ENCODE measurements around the gene FCHSD2.

Gene FCHSD2

DNA sequence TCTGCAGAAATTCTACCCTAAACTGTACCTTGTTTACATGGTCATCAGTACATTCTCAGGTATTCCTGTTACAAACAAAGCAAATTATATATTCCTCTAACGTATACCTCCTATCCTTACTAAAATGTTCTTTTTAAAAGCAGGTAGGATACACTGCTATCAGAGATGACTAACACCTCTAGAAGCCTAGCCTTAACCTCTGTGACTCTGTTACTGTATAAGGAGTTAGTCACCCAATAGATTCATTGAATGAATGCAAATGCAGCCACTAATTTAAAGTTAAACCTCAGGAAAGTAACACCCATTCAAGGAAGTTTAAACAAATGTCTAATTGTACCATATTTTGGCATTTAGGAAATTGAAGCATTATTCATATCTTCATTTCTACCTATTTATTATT lies 82.2 kb downstream of the FCHSD2 start:
- H3K4me1 ChIP-seq (ENCODE audit: control insufficient read depth, insufficient read depth, low read length, poor library complexity, severe bottlenecking) = no peaks in the 10 kb centered on the region

GRCh38 chr11:73058989-73059674 lies 83.0 kb downstream of the FCHSD2 start:
- Histone ChIP-seq H3K9me3 (ENCODE audit: control insufficient read depth, low read length) (no peaks in the 10 kb centered on the region), H3K36me3 (ENCODE audit: control insufficient read depth, insufficient read depth, low read length) (no peaks in the 10 kb centered on the region), H3K4me1 (ENCODE audit: control insufficient read depth, insufficient read depth, low read length, poor library complexity, severe bottlenecking) (no peaks in the 10 kb centered on the region), H3K27ac (ENCODE audit: low read depth, low read length, severe bottlenecking) (no peak overlapping the region), H3K4me3 (ENCODE audit: extremely low read depth, insufficient read depth, low read length, poor library complexity, severe bottlenecking) (no peak overlapping the region)
- WGBS, 2 experiments (ENCODE audit: insufficient coverage in 2 of 2) = no CpG with 5 or more reads among the region's 4 CpGs

More for the DNA sequence above, 82.2 kb downstream of the FCHSD2 start:
- Histone ChIP-seq H3K4me3 (ENCODE audit: extremely low read depth, insufficient read depth, low read length, poor library complexity, severe bottlenecking) (no peak overlapping the region), H3K36me3 (ENCODE audit: control insufficient read depth, insufficient read depth, low read length) (no peaks in the 10 kb centered on the region), H3K9me3 (ENCODE audit: control insufficient read depth, low read length) (no peaks in the 10 kb centered on the region), H3K27ac (ENCODE audit: low read depth, low read length, severe bottlenecking) (no peak overlapping the region)
- 83% methylated on average over 1 of the region's 1 CpG; no CpG with 5 or more reads in 1 of the 2 experiments for WGBS, 2 experiments (ENCODE audit: insufficient coverage in 2 of 2)

- Histone ChIP-seq H3K4me1 (ENCODE audit: control insufficient read depth, insufficient read depth, low read length, poor library complexity, severe bottlenecking) (no peaks in the 10 kb centered on the region), H3K4me3 (ENCODE audit: extremely low read depth, insufficient read depth, low read length, poor library complexity, severe bottlenecking) (no peak overlapping the region), H3K9me3 (ENCODE audit: control insufficient read depth, low read length) (no peaks in the 10 kb centered on the region), H3K36me3 (ENCODE audit: control insufficient read depth, insufficient read depth, low read length) (no peaks in the 10 kb centered on the region), H3K27ac (ENCODE audit: low read depth, low read length, severe bottlenecking) (no peak overlapping the region)
- WGBS, 2 experiments (ENCODE audit: insufficient coverage in 2 of 2) = 86 to 100% methylated on average over 1 to 2 of the region's 3 CpGs
These were observed 86.3 kb downstream of the FCHSD2 start for GRCh38 chr11:73055655-73056354.

- Histone ChIP-seq H3K4me3 (ENCODE audit: extremely low read depth, insufficient read depth, low read length, poor library complexity, severe bottlenecking) (no peak overlapping the region), H3K36me3 (ENCODE audit: control insufficient read depth, insufficient read depth, low read length) (no peaks in the 10 kb centered on the region), H3K4me1 (ENCODE audit: control insufficient read depth, insufficient read depth, low read length, poor library complexity, severe bottlenecking) (no peaks in the 10 kb centered on the region), H3K27ac (ENCODE audit: low read depth, low read length, severe bottlenecking) (no peak overlapping the region), H3K9me3 (ENCODE audit: control insufficient read depth, low read length) (no peaks in the 10 kb centered on the region)
- WGBS, 2 experiments (ENCODE audit: insufficient coverage in 2 of 2) = 88 to 100% methylated on average over 1 to 2 of the region's 5 CpGs
These were observed 87.1 kb downstream of the FCHSD2 start for GRCh38 chr11:73055002-73055401.

DNA sequence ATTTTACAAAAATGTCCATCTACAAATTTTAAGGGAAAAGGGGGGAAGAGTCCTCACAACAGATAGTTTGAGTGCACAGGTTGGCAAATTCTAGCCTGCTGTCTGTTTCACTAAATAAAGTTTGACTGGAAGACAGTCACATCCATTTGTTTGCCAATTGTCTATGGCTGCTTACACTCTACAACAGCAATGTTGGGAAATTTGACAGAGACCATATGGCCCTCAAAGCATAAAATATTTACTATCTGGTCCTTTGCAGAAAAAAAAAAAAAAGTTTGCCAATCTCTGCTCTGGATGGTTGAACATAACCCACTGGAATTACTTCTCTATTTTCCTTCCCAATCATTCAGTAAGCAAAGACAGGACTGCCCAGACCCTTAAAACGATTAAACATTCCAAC lies 88.2 kb downstream of the FCHSD2 start:
- Histone ChIP-seq H3K36me3 (ENCODE audit: control insufficient read depth, insufficient read depth, low read length) (no peaks in the 10 kb centered on the region), H3K9me3 (ENCODE audit: control insufficient read depth, low read length) (no peaks in the 10 kb centered on the region), H3K4me1 (ENCODE audit: control insufficient read depth, insufficient read depth, low read length, poor library complexity, severe bottlenecking) (no peaks in the 10 kb centered on the region), H3K27ac (ENCODE audit: low read depth, low read length, severe bottlenecking) (no peak overlapping the region), H3K4me3 (ENCODE audit: extremely low read depth, insufficient read depth, low read length, poor library complexity, severe bottlenecking) (no peak overlapping the region)
- WGBS, 2 experiments (ENCODE audit: insufficient coverage in 2 of 2) = no CpG with 5 or more reads among the region's 1 CpG

DNA sequence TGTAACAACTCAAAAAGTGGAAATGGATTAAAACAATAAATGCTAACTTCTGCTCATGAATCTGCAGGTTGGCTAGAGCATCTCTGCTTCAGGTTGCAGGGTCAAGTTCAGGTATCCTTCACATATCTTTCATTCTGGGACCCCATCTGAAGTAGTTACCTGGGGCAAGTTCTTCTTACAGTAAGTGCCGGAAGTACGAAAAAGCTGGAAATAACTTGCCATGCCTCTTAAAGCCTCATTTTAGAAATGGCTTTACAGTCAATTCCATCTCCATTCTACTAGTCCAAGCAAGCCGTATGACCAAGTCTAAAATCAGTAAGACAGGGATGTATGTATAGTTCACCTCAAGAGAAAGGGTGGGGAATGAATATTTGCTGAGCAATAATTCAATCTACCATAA lies 93.7 kb downstream of the FCHSD2 start:
- Histone ChIP-seq H3K27ac (ENCODE audit: low read depth, low read length, severe bottlenecking) (no peak overlapping the region), H3K4me1 (ENCODE audit: control insufficient read depth, insufficient read depth, low read length, poor library complexity, severe bottlenecking) (no peaks in the 10 kb centered on the region), H3K9me3 (ENCODE audit: control insufficient read depth, low read length) (no peaks in the 10 kb centered on the region), H3K4me3 (ENCODE audit: extremely low read depth, insufficient read depth, low read length, poor library complexity, severe bottlenecking) (no peak overlapping the region), H3K36me3 (ENCODE audit: control insufficient read depth, insufficient read depth, low read length) (no peaks in the 10 kb centered on the region)
- WGBS, 2 experiments (ENCODE audit: insufficient coverage in 2 of 2) = 81 to 100% methylated on average over 2 of the region's 3 CpGs

- Histone ChIP-seq H3K27ac (ENCODE audit: low read depth, low read length, severe bottlenecking) (no peak overlapping the region), H3K4me3 (ENCODE audit: extremely low read depth, insufficient read depth, low read length, poor library complexity, severe bottlenecking) (no peak overlapping the region), H3K9me3 (ENCODE audit: control insufficient read depth, low read length) (no peaks in the 10 kb centered on the region), H3K4me1 (ENCODE audit: control insufficient read depth, insufficient read depth, low read length, poor library complexity, severe bottlenecking) (no peaks in the 10 kb centered on the region), H3K36me3 (ENCODE audit: control insufficient read depth, insufficient read depth, low read length) (no peaks in the 10 kb centered on the region)
- WGBS, 2 experiments (ENCODE audit: insufficient coverage in 2 of 2) = 94 to 100% methylated on average over 2 of the region's 2 CpGs
These were observed 94.2 kb downstream of the FCHSD2 start for GRCh38 chr11:73047773-73048371.

GRCh38 chr11:73040046-73040445 lies 102.1 kb downstream of the FCHSD2 start:
- H3K4me3 ChIP-seq (ENCODE audit: extremely low read depth, insufficient read depth, low read length, poor library complexity, severe bottlenecking) = no peak overlapping the region
- peaks cover 3% of the 10 kb centered on the region for H3K36me3 ChIP-seq (ENCODE audit: control insufficient read depth, insufficient read depth, low read length)
- H3K9me3 ChIP-seq (ENCODE audit: control insufficient read depth, low read length) = no peaks in the 10 kb centered on the region
- no CpG with 5 or more reads among the region's 2 CpGs for WGBS, 2 experiments (ENCODE audit: insufficient coverage in 2 of 2)
- H3K27ac ChIP-seq (ENCODE audit: low read depth, low read length, severe bottlenecking) = no peak overlapping the region
- H3K4me1 ChIP-seq (ENCODE audit: control insufficient read depth, insufficient read depth, low read length, poor library complexity, severe bottlenecking) = no peaks in the 10 kb centered on the region

- H3K27ac ChIP-seq (ENCODE audit: low read depth, low read length, severe bottlenecking) = no peak overlapping the region
- H3K9me3 ChIP-seq (ENCODE audit: control insufficient read depth, low read length) = no peaks in the 10 kb centered on the region
- peaks cover 3% of the 10 kb centered on the region for H3K36me3 ChIP-seq (ENCODE audit: control insufficient read depth, insufficient read depth, low read length)
- no peaks in the 10 kb centered on the region for H3K4me1 ChIP-seq (ENCODE audit: control insufficient read depth, insufficient read depth, low read length, poor library complexity, severe bottlenecking)
- 100% methylated on average over 1 of the region's 1 CpG; no CpG with 5 or more reads in 1 of the 2 experiments for WGBS, 2 experiments (ENCODE audit: insufficient coverage in 2 of 2)
- H3K4me3 ChIP-seq (ENCODE audit: extremely low read depth, insufficient read depth, low read length, poor library complexity, severe bottlenecking) = no peak overlapping the region
These were observed 107.3 kb downstream of the FCHSD2 start for GRCh38 chr11:73034777-73035176.

- no peaks in the 10 kb centered on the region for H3K4me1 ChIP-seq (ENCODE audit: control insufficient read depth, insufficient read depth, low read length, poor library complexity, severe bottlenecking)
- WGBS, 2 experiments (ENCODE audit: insufficient coverage in 2 of 2) = 85 to 93% methylated on average over 2 of the region's 3 CpGs
- H3K27ac ChIP-seq (ENCODE audit: low read depth, low read length, severe bottlenecking) = no peak overlapping the region
- H3K36me3 ChIP-seq (ENCODE audit: control insufficient read depth, insufficient read depth, low read length) = peaks cover 3% of the 10 kb centered on the region
- no peaks in the 10 kb centered on the region for H3K9me3 ChIP-seq (ENCODE audit: control insufficient read depth, low read length)
- no peak overlapping the region for H3K4me3 ChIP-seq (ENCODE audit: extremely low read depth, insufficient read depth, low read length, poor library complexity, severe bottlenecking)
These were observed 107.8 kb downstream of the FCHSD2 start for GRCh38 chr11:73034331-73034730.

- no peak overlapping the region for H3K4me3 ChIP-seq (ENCODE audit: extremely low read depth, insufficient read depth, low read length, poor library complexity, severe bottlenecking)
- no peaks in the 10 kb centered on the region for H3K4me1 ChIP-seq (ENCODE audit: control insufficient read depth, insufficient read depth, low read length, poor library complexity, severe bottlenecking)
- H3K27ac ChIP-seq (ENCODE audit: low read depth, low read length, severe bottlenecking) = no peak overlapping the region
- 100% methylated on average over 1 of the region's 3 CpGs for WGBS, 2 experiments (ENCODE audit: insufficient coverage in 2 of 2)
- no peaks in the 10 kb centered on the region for H3K36me3 ChIP-seq (ENCODE audit: control insufficient read depth, insufficient read depth, low read length)
- peaks cover 5% of the 10 kb centered on the region for H3K9me3 ChIP-seq (ENCODE audit: control insufficient read depth, low read length)
These were observed 112.0 kb downstream of the FCHSD2 start for GRCh38 chr11:73030130-73030529.
